ENCODE results near the gene MTUS2.

Gene MTUS2

DNA sequence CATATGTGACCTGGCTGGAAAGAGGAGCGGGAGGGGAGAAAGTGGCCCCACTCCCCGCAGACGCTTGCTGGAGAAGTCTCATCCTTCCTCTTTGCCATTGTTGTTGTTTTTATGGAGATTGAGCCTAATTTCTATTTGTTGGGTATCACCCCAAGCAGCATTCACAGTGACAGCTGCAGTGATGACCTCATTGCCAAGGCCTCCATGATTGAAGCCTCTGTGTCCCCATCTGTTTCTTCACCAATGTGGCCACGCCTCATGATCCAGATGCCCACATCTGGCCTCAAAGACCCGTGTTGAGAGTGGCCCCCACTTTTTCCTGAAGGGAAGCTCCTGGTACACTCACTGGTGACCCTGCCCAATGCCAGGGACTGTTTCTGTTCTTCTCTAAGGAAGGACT lies 621.2 kb downstream of the MTUS2 start:
- no peaks in the 10 kb centered on the region for H3K27me3 ChIP-seq (ENCODE audit: control insufficient read depth in 1 of 2, insufficient read depth in 2 of 2, low read length in 2 of 2)
- no peaks in the 10 kb centered on the region for H3K9me3 ChIP-seq (ENCODE audit: control insufficient read depth in 2 of 2, low read length in 2 of 2)
- H3K4me3 ChIP-seq (ENCODE audit: low read length in 2 of 2) = no peak overlapping the region
- H3K36me3 ChIP-seq (ENCODE audit: control insufficient read depth in 2 of 2, insufficient read depth in 2 of 2, low read length in 2 of 2) = peaks cover 0 to 3% of the 10 kb centered on the region in 2 donors
- no peak overlapping the region for H3K9ac ChIP-seq (ENCODE audit: low read length in 2 of 2)
- H3K4me1 ChIP-seq (ENCODE audit: control insufficient read depth, insufficient read depth, low read length) = peaks cover 25% of the 10 kb centered on the region
- no peak overlapping the region for H3K27ac ChIP-seq (ENCODE audit: low read length)

DNA sequence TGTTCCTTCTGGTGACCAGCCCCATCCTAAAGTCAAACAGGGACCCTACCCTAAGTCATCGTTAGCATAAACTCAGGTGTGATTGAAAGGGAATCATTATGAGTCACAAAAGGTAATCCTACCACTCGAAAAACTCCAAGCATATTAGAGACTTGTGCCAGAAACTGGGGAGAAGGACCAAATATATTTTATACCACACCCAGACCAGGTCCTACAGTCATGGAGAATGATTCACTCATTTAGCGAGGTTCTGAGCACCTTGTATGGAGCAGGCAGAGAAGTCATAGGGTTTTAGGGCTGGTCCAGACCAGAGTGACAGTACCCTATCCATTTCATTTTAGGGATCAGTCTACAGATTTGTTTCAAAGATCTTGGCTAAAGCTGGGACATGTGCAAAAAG lies 625.9 kb downstream of the MTUS2 start:
- H3K9ac ChIP-seq (ENCODE audit: low read length in 2 of 2) = no peak overlapping the region
- no peaks in the 10 kb centered on the region for H3K27me3 ChIP-seq (ENCODE audit: control insufficient read depth in 1 of 2, insufficient read depth in 2 of 2, low read length in 2 of 2)
- no peaks in the 10 kb centered on the region for H3K9me3 ChIP-seq (ENCODE audit: control insufficient read depth in 2 of 2, low read length in 2 of 2)
- H3K36me3 ChIP-seq (ENCODE audit: control insufficient read depth in 2 of 2, insufficient read depth in 2 of 2, low read length in 2 of 2) = peaks cover 0 to 3% of the 10 kb centered on the region in 2 donors
- H3K4me1 ChIP-seq (ENCODE audit: control insufficient read depth, insufficient read depth, low read length) = peaks cover 5% of the 10 kb centered on the region
- no peak overlapping the region for H3K27ac ChIP-seq (ENCODE audit: low read length)
- no peak overlapping the region for H3K4me3 ChIP-seq (ENCODE audit: low read length in 2 of 2)

DNA sequence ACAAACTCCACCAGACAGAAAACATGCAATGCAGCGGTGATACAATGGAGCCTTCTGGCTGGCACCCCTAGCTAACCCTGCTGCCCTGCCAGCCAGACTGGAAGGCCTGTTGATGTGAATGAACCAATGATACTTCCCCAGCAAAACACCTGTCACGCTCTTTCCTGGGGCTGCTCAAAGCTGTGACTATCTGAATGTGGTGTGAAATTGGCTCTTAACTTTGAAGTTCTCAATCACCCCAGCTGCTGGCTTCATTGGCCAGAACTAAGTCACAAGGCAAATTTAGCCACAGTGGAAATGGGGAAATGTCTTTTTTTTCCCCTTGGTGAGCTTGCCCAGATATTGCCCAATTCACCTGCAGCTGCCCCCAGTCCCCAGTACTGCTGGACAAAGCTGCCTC lies 628.0 kb downstream of the MTUS2 start:
- no peak overlapping the region for H3K27ac ChIP-seq (ENCODE audit: low read length)
- H3K36me3 ChIP-seq (ENCODE audit: control insufficient read depth in 2 of 2, insufficient read depth in 2 of 2, low read length in 2 of 2) = peaks cover 0 to 3% of the 10 kb centered on the region in 2 donors
- no peak overlapping the region for H3K4me3 ChIP-seq (ENCODE audit: low read length in 2 of 2)
- H3K27me3 ChIP-seq (ENCODE audit: control insufficient read depth in 1 of 2, insufficient read depth in 2 of 2, low read length in 2 of 2) = no peaks in the 10 kb centered on the region
- H3K4me1 ChIP-seq (ENCODE audit: control insufficient read depth, insufficient read depth, low read length) = peaks cover 5% of the 10 kb centered on the region
- H3K9ac ChIP-seq (ENCODE audit: low read length in 2 of 2) = no peak overlapping the region
- no peaks in the 10 kb centered on the region for H3K9me3 ChIP-seq (ENCODE audit: control insufficient read depth in 2 of 2, low read length in 2 of 2)

DNA sequence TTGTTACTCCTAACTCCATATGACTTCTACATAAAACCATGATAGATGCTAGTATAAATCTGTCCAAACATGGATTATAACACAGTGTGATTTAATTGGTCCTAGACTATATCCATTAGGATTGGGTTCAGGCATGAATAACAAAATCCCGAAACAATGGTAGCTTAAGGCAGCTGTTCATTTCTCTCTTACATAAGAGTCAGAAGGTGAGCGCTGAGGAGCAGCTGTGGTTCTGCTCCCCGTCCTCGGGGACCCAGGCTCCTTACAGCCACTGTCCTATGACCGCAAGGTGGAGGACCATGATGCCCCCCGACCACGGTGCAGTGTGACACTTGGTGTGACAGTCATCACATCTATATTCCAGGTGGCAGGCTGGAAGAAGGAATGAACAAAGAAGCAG lies 629.6 kb downstream of the MTUS2 start:
- Histone ChIP-seq H3K27ac (ENCODE audit: low read length) (no peak overlapping the region), H3K9ac (ENCODE audit: low read length in 2 of 2) (no peak overlapping the region), H3K4me3 (ENCODE audit: low read length in 2 of 2) (no peak overlapping the region), H3K4me1 (ENCODE audit: control insufficient read depth, insufficient read depth, low read length) (peaks cover 7% of the 10 kb centered on the region), H3K36me3 (ENCODE audit: control insufficient read depth in 2 of 2, insufficient read depth in 2 of 2, low read length in 2 of 2) (no peaks in the 10 kb centered on the region), H3K27me3 (ENCODE audit: control insufficient read depth in 1 of 2, insufficient read depth in 2 of 2, low read length in 2 of 2) (no peaks in the 10 kb centered on the region), H3K9me3 (ENCODE audit: control insufficient read depth in 2 of 2, low read length in 2 of 2) (no peaks in the 10 kb centered on the region)

DNA sequence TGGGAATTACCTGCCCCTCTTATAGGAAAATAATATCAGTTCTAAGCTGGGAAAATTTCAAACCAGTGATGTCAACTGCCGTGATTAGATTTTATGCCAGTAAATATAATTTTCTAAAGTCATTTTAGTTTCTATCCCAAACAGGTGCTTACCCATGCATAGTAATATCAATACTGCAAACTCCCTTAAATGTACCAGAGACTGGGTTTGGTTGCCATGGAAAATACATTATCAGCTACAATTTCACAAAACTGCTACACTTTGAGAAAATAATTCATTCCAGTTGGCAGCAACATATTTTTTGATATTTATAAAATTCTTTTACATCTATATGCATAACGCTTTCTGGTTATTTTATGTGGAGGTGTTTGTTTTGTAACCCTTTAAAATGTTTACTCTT lies 631.8 kb downstream of the MTUS2 start:
- Histone ChIP-seq H3K36me3 (ENCODE audit: control insufficient read depth in 2 of 2, insufficient read depth in 2 of 2, low read length in 2 of 2) (no peaks in the 10 kb centered on the region), H3K4me3 (ENCODE audit: low read length in 2 of 2) (no peak overlapping the region), H3K9me3 (ENCODE audit: control insufficient read depth in 2 of 2, low read length in 2 of 2) (no peaks in the 10 kb centered on the region), H3K9ac (ENCODE audit: low read length in 2 of 2) (no peak overlapping the region), H3K27ac (ENCODE audit: low read length) (no peak overlapping the region), H3K27me3 (ENCODE audit: control insufficient read depth in 1 of 2, insufficient read depth in 2 of 2, low read length in 2 of 2) (no peaks in the 10 kb centered on the region), H3K4me1 (ENCODE audit: control insufficient read depth, insufficient read depth, low read length) (peaks cover 11% of the 10 kb centered on the region)

DNA sequence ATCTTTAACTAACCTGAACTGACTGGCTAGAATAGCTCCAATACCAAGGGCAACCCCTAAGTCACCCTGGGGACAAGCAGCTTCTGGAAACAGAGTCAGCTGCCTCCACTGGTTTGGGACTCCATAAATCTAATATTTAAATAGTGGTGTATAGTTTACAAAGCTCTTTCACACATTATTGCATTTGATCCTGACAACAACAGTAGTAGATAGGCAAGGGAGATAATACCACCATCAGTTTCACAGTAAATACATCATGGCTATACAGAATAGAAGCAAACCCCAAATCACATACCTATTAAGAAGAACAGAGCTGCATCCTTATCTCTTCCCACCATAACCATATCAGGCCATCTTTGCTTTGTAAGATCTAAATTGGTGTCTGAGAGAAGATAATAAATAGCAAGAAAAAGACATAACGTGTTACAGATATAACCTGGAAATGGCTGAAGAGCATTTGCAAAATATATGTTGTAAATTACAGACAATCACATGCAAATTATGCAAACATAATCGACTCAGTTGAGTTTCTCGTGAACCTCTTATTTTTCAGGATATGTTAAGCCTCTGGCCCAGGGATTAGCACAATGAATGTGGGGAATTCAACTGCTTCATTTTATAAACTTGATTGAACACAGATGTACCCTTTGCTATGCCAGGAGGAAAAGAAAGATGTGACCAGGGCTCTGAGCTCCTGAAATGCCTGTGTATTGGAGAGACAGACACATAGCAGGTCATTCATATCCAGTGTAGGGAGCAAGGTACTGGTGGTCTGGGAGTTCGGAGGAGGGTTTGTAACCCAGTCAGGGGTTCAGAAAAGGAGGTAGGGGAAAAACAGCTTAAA lies 632.9 kb downstream of the MTUS2 start:
- no peak overlapping the region for H3K27ac ChIP-seq (ENCODE audit: low read length)

DNA sequence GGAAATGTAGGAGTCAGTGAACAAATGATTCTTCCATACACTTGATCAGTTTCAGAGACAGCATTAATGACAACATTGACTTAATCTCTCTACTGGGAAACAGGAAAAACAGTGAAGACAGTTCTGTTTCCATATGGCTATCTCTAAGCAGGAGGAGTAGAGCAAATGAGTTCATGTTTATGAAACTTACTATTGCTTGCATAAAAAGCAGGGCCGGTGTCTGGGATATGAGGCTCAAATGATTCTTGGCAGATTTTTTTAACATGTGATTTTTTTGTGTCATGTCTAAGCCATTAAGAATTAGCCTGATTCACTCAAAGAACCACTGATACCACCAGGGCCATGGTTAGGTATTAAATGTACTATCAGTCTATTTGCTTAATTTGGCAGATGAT lies 633.5 kb downstream of the MTUS2 start:
- Histone ChIP-seq H3K4me1 (ENCODE audit: control insufficient read depth, insufficient read depth, low read length) (peaks cover 11% of the 10 kb centered on the region), H3K27ac (ENCODE audit: low read length) (no peak overlapping the region), H3K9ac (ENCODE audit: low read length in 2 of 2) (no peak overlapping the region), H3K27me3 (ENCODE audit: control insufficient read depth in 1 of 2, insufficient read depth in 2 of 2, low read length in 2 of 2) (no peaks in the 10 kb centered on the region), H3K4me3 (ENCODE audit: low read length in 2 of 2) (no peak overlapping the region), H3K9me3 (ENCODE audit: control insufficient read depth in 2 of 2, low read length in 2 of 2) (no peaks in the 10 kb centered on the region), H3K36me3 (ENCODE audit: control insufficient read depth in 2 of 2, insufficient read depth in 2 of 2, low read length in 2 of 2) (no peaks in the 10 kb centered on the region)

More for the DNA sequence above, 632.9 kb downstream of the MTUS2 start:
- peak overlapping the region in 1 of 2 donors; percentile 43 for H3K9ac ChIP-seq (ENCODE audit: low read length in 2 of 2)
- no peaks in the 10 kb centered on the region for H3K36me3 ChIP-seq (ENCODE audit: control insufficient read depth in 2 of 2, insufficient read depth in 2 of 2, low read length in 2 of 2)
- H3K4me3 ChIP-seq (ENCODE audit: low read length in 2 of 2) = no peak overlapping the region
- peaks cover 11% of the 10 kb centered on the region for H3K4me1 ChIP-seq (ENCODE audit: control insufficient read depth, insufficient read depth, low read length)
- no peaks in the 10 kb centered on the region for H3K27me3 ChIP-seq (ENCODE audit: control insufficient read depth in 1 of 2, insufficient read depth in 2 of 2, low read length in 2 of 2)
- no peaks in the 10 kb centered on the region for H3K9me3 ChIP-seq (ENCODE audit: control insufficient read depth in 2 of 2, low read length in 2 of 2)

DNA sequence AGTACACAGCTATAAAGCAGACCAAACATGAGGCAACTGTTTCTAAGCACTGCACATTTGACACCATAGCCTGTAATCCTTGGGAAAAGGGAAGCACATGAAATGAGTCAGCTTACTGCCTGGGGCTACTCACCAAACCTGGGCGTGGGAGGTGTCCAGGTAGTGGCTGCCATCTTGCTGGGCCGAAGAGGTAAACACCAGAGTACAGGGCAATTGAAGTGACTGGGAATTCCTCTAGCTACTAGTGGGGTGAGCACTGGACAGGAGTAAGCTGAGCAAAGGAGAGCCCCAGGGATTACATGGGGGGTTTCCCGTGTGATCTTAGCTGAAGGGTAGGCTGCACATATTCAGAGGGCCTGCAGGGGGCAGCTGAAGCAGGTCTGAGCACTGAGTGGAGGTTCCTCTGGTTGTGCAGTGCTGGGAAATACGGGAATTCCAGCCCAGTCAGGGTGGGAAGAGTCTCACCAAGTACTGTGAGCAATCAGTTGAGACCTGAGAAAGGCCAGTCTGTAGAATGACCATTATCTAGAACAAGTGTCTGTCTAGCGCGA lies 634.9 kb downstream of the MTUS2 start:
- no peak overlapping the region for H3K27ac ChIP-seq (ENCODE audit: low read length)
- no peaks in the 10 kb centered on the region for H3K36me3 ChIP-seq (ENCODE audit: control insufficient read depth in 2 of 2, insufficient read depth in 2 of 2, low read length in 2 of 2)
- H3K9ac ChIP-seq (ENCODE audit: low read length in 2 of 2) = no peak overlapping the region
- H3K9me3 ChIP-seq (ENCODE audit: control insufficient read depth in 2 of 2, low read length in 2 of 2) = no peaks in the 10 kb centered on the region
- H3K27me3 ChIP-seq (ENCODE audit: control insufficient read depth in 1 of 2, insufficient read depth in 2 of 2, low read length in 2 of 2) = no peaks in the 10 kb centered on the region
- H3K4me1 ChIP-seq (ENCODE audit: control insufficient read depth, insufficient read depth, low read length) = peaks cover 11% of the 10 kb centered on the region
- no peak overlapping the region for H3K4me3 ChIP-seq (ENCODE audit: low read length in 2 of 2)

DNA sequence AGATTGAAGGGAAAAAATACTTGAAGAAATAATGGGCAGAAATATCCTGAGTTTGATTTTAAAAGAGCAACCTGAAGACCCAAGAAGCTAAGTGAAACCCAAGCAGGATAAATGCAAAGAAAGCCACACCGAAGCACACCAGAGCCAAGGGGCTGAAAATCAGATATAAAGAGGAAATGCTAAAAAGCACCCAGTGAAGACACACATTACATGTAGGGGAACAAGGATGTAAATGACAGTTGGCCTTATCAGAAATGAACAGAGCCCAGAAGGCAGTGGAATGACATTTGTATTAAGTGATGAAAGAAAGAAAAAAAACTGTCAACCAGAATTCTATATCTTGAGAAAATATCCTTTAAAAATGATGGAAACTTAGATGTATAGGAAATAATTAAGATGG lies 636.3 kb downstream of the MTUS2 start:
- Histone ChIP-seq H3K36me3 (ENCODE audit: control insufficient read depth in 2 of 2, insufficient read depth in 2 of 2, low read length in 2 of 2) (no peaks in the 10 kb centered on the region), H3K4me1 (ENCODE audit: control insufficient read depth, insufficient read depth, low read length) (peaks cover 11% of the 10 kb centered on the region), H3K9ac (ENCODE audit: low read length in 2 of 2) (no peak overlapping the region), H3K27me3 (ENCODE audit: control insufficient read depth in 1 of 2, insufficient read depth in 2 of 2, low read length in 2 of 2) (no peaks in the 10 kb centered on the region), H3K9me3 (ENCODE audit: control insufficient read depth in 2 of 2, low read length in 2 of 2) (no peaks in the 10 kb centered on the region), H3K4me3 (ENCODE audit: low read length in 2 of 2) (no peak overlapping the region), H3K27ac (ENCODE audit: low read length) (no peak overlapping the region)

DNA sequence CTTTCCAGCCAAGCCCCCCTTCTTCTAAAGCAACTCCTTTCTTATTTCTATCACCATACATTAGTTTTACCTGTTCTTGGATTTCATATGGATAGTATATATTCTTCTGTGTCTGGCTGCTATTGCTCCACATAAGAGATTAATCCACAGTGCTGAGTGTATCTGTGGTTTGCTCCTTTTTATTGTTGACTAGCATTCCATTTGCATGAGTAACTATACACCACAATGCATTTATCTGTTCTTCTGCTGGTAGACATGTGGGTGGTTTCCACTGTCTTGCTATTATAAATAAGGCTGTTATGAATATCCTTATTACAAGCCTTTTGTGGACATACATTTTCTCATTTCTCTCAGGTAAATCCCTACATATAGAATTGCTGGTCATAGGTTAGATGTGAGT lies 637.2 kb downstream of the MTUS2 start:
- Histone ChIP-seq H3K27me3 (ENCODE audit: control insufficient read depth in 1 of 2, insufficient read depth in 2 of 2, low read length in 2 of 2) (no peaks in the 10 kb centered on the region), H3K9ac (ENCODE audit: low read length in 2 of 2) (no peak overlapping the region), H3K4me3 (ENCODE audit: low read length in 2 of 2) (no peak overlapping the region), H3K4me1 (ENCODE audit: control insufficient read depth, insufficient read depth, low read length) (peaks cover 11% of the 10 kb centered on the region), H3K36me3 (ENCODE audit: control insufficient read depth in 2 of 2, insufficient read depth in 2 of 2, low read length in 2 of 2) (no peaks in the 10 kb centered on the region), H3K9me3 (ENCODE audit: control insufficient read depth in 2 of 2, low read length in 2 of 2) (no peaks in the 10 kb centered on the region), H3K27ac (ENCODE audit: low read length) (no peak overlapping the region)

DNA sequence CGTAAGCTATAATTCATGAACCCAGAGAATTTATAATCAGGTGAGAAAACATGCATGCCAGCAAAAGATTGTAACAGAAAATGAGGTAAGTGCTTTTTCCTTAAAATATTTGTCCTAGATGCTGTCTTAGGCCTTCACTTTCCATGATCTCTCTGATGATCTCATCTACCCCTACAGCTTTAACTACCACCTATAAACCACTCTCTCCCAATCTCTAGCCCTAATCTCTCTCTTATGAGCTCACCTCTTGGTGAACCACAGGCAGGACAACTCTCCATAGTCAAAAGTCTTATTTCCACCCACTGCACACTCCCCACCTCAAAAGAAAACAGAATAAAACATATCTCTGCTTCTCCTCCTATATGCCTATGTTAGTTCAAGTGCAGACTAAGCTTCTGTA lies 638.3 kb downstream of the MTUS2 start:
- Histone ChIP-seq H3K27me3 (ENCODE audit: control insufficient read depth in 1 of 2, insufficient read depth in 2 of 2, low read length in 2 of 2) (no peaks in the 10 kb centered on the region), H3K9me3 (ENCODE audit: control insufficient read depth in 2 of 2, low read length in 2 of 2) (no peaks in the 10 kb centered on the region), H3K4me3 (ENCODE audit: low read length in 2 of 2) (no peak overlapping the region), H3K9ac (ENCODE audit: low read length in 2 of 2) (no peak overlapping the region), H3K4me1 (ENCODE audit: control insufficient read depth, insufficient read depth, low read length) (peaks cover 6% of the 10 kb centered on the region), H3K36me3 (ENCODE audit: control insufficient read depth in 2 of 2, insufficient read depth in 2 of 2, low read length in 2 of 2) (no peaks in the 10 kb centered on the region), H3K27ac (ENCODE audit: low read length) (no peak overlapping the region)

Data from stomach smooth muscle (tissue), 2 donors.